IMR-90 (cell line): ENCODE data around the gene RHBDL1.
A peak's percentile ranks its signal among the peaks of the same experiment; 100 is the strongest.

Source experiments
- BHLHE40 ChIP-seq: fragments of 150-350 bp; IDR thresholded peaks from 2 replicates; pipeline ENCODE4 v1.6.1; 2016; ENCODE audit warnings: mild to moderate bottlenecking, low read depth, low read length
- CEBPB ChIP-seq: IDR thresholded peaks from 2 replicates; pipeline ENCODE4 v1.6.1; 2012; ENCODE audit warnings: low read depth, low read length, improper control_type of control experiment
- POLR2A ChIP-seq: IDR thresholded peaks from 2 replicates; pipeline ENCODE4 v1.6.1; 2012; ENCODE audit warnings: mild to moderate bottlenecking, low read depth, low read length
- RAD21 ChIP-seq: IDR thresholded peaks from 2 replicates; pipeline ENCODE4 v1.6.1; 2012; ENCODE audit warnings: low read length, improper control_type of control experiment
- RCOR1 ChIP-seq: IDR thresholded peaks from 2 replicates; pipeline ENCODE4 v1.6.1; 2012; ENCODE audit warnings: mild to moderate bottlenecking, low read length, improper control_type of control experiment; ENCODE audit not compliant: insufficient replicate concordance
- TF ChIP-seq, protein P1 (sequence below): conservative IDR thresholded peaks from 2 replicates; pipeline ENCODE4 v1.5.1; 2012; ENCODE audit warnings: mild to moderate bottlenecking, low read depth, low read length, improper control_type of control experiment
- TF ChIP-seq, protein P2 (sequence below): fragments of 150-350 bp; IDR thresholded peaks from 2 replicates; pipeline ENCODE4 v1.6.1; 2017; ENCODE audit warnings: mild to moderate bottlenecking, antibody characterized with exemption, low read length, low read depth

DNA sequence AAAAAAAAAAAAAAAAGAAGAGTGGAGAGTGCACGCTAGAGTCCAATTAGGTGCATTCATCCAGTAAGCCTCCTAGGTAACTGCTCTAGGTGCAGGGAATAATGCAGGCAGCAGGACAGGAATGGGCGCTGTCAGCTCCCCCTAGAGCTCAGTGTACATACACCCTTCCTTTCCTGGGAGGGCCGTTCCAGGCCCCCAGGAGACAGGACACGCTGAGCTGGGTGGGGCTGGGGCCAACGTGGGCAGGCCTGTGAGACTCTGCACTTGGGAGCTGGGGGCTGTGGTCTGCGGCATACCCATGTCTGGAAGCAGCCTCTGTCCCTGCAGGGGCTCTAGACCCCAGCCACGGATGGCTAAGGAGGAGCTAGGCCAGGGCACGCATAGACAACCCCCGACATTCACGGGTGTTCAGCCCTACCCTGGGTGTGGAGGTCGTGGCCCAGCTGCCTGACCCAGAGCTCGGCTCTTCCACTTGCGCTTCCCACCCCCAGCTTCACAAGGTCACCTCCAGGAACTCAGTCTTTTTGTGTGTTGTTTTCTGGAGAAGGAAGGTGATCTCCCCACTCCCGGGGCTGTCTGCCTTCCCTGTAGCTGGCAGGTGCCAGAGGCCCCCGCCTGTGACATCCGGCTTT, 44.5 kb downstream of the RHBDL1 start:
- no peak for TF ChIP-seq BHLHE40
- TF ChIP-seq, protein P1, sequence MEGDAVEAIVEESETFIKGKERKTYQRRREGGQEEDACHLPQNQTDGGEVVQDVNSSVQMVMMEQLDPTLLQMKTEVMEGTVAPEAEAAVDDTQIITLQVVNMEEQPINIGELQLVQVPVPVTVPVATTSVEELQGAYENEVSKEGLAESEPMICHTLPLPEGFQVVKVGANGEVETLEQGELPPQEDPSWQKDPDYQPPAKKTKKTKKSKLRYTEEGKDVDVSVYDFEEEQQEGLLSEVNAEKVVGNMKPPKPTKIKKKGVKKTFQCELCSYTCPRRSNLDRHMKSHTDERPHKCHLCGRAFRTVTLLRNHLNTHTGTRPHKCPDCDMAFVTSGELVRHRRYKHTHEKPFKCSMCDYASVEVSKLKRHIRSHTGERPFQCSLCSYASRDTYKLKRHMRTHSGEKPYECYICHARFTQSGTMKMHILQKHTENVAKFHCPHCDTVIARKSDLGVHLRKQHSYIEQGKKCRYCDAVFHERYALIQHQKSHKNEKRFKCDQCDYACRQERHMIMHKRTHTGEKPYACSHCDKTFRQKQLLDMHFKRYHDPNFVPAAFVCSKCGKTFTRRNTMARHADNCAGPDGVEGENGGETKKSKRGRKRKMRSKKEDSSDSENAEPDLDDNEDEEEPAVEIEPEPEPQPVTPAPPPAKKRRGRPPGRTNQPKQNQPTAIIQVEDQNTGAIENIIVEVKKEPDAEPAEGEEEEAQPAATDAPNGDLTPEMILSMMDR, result peak; percentile 23
- no peak for TF ChIP-seq CEBPB
- no peak for TF ChIP-seq POLR2A
- TF ChIP-seq, protein P2, sequence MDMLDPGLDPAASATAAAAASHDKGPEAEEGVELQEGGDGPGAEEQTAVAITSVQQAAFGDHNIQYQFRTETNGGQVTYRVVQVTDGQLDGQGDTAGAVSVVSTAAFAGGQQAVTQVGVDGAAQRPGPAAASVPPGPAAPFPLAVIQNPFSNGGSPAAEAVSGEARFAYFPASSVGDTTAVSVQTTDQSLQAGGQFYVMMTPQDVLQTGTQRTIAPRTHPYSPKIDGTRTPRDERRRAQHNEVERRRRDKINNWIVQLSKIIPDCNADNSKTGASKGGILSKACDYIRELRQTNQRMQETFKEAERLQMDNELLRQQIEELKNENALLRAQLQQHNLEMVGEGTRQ, result no peak
- no peak for TF ChIP-seq RCOR1
- TF ChIP-seq RAD21, result no peak
